ENCODE data around the gene STK17A. TPM values are rescaled to one million over a fixed set of nuclear protein-coding genes. Genes with fewer than 3 reads are reported as not detected.
"Not testable (repeated sequence)": the region's sequence is repeated elsewhere in the genome, so short reads cannot be mapped to it uniquely, and the experiment has no call there.

The STK17A gene
- total RNA-seq, 1 donor from 2014 or later: 18.7 TPM

- DNase-seq (ENCODE audit: low read depth in 2 of 2): no peak
These were observed 74.1 kb downstream of the STK17A start for GRCh38 chr7:43656997-43657396.

GRCh38 chr7:43658718-43659548 is 76.0 kb downstream of the STK17A start:
- peak in 1 of 2 donors; percentile 38 for DNase-seq (ENCODE audit: low read depth in 2 of 2)

- DNase-seq (ENCODE audit: low read depth in 2 of 2): no peak
These were observed 76.6 kb downstream of the STK17A start for GRCh38 chr7:43659549-43659896.

GRCh38 chr7:43660141-43660540 is 77.2 kb downstream of the STK17A start:
- DNase-seq (ENCODE audit: low read depth in 2 of 2): no peak

- no peak for DNase-seq (ENCODE audit: low read depth in 2 of 2)
These were observed 81.8 kb downstream of the STK17A start for GRCh38 chr7:43664681-43665080.

GRCh38 chr7:43666938-43667337 is 84.0 kb downstream of the STK17A start:
- no peak for DNase-seq (ENCODE audit: low read depth in 2 of 2)

- DNase-seq (ENCODE audit: low read depth in 2 of 2): no peak
These were observed 85.1 kb downstream of the STK17A start for GRCh38 chr7:43668035-43668434.

- DNase-seq (ENCODE audit: low read depth in 2 of 2): peak in 1 of 2 donors; percentile 48
These were observed 86.6 kb downstream of the STK17A start for GRCh38 chr7:43669286-43670081.

GRCh38 chr7:43671521-43671920 is 88.6 kb downstream of the STK17A start:
- no peak for DNase-seq (ENCODE audit: low read depth in 2 of 2)

- not testable (repeated sequence) for DNase-seq (ENCODE audit: low read depth in 2 of 2)
These were observed 90.5 kb downstream of the STK17A start for GRCh38 chr7:43673243-43673976.

- DNase-seq (ENCODE audit: low read depth in 2 of 2): peak in 1 of 2 donors; percentile 92
These were observed 91.9 kb downstream of the STK17A start for GRCh38 chr7:43674559-43675436.

Other genes starting within 250 kb of the STK17A start
- gene COA1, start 146.4 kb downstream of the STK17A start, total RNA-seq: 27.0 and 29.4 TPM in 2 replicates
- gene BLVRA, start 175.6 kb downstream of the STK17A start, total RNA-seq: 20.0 and 21.6 TPM in 2 replicates